Activated CD4-positive, alpha-beta T cell treated with anti-CD3 and anti-CD28 coated beads, Interleukin-2, amount 10 ng/mL, durations not matched to agents 24 days and 14 days (primary cell): ENCODE measurements around the gene RPLP2. TPM values are rescaled to one million over a fixed set of nuclear protein-coding genes. Genes with fewer than 3 reads are reported as not detected.

Experiments used
- DNase-seq: peaks from one replicate; pipeline ENCODE4 v3.0.0; 2022
- H3K27ac Mint-ChIP-seq: one replicate; pipeline ENCODE4 v1.8.0; 2022; ENCODE audit warnings: mild to moderate bottlenecking, mixed read lengths
- H3K27me3 Mint-ChIP-seq: one replicate; pipeline ENCODE4 v1.8.0; 2022; ENCODE audit warnings: mixed read lengths
- H3K36me3 Mint-ChIP-seq: one replicate; pipeline ENCODE4 v1.8.0; 2022; ENCODE audit warnings: low read depth, mild to moderate bottlenecking, mixed read lengths
- H3K4me1 Mint-ChIP-seq: one replicate; pipeline ENCODE4 v1.8.0; 2021; ENCODE audit warnings: mixed read lengths
- H3K4me3 Mint-ChIP-seq: one replicate; pipeline ENCODE4 v1.8.0; 2022; ENCODE audit warnings: mild to moderate bottlenecking, moderate library complexity, mixed read lengths
- H3K9me3 Mint-ChIP-seq: one replicate; pipeline ENCODE4 v1.8.0; 2021; ENCODE audit warnings: mixed read lengths
- intact Hi-C: fragments of 100-400 bp; cut with micrococcal nuclease; formaldehyde crosslinking; loops from one replicate; pipeline ENCODE4 v1.15.1; 2023
- total RNA-seq: library from RNA; stranded (reverse); gene quantifications from 2 replicates; pipeline ENCODE4 v1.2.3, GENCODE V29; 2022

Gene RPLP2
- total RNA-seq, 1 donor from 2014 or later, result 2,367 TPM

- Mint-ChIP-seq H3K27me3 (peaks cover 20% of the 10 kb centered on the region), H3K27ac (no peak overlapping the region), H3K9me3 (no peaks in the 10 kb centered on the region), H3K4me1 (peaks cover 20% of the 10 kb centered on the region), H3K4me3 (no peak overlapping the region), H3K36me3 (peaks cover 12% of the 10 kb centered on the region)
- no peak for DNase-seq
- intact Hi-C loops, result no loop called here
These were observed 14.6 kb downstream of the RPLP2 start for GRCh38 chr11:824292-824880.

DNA sequence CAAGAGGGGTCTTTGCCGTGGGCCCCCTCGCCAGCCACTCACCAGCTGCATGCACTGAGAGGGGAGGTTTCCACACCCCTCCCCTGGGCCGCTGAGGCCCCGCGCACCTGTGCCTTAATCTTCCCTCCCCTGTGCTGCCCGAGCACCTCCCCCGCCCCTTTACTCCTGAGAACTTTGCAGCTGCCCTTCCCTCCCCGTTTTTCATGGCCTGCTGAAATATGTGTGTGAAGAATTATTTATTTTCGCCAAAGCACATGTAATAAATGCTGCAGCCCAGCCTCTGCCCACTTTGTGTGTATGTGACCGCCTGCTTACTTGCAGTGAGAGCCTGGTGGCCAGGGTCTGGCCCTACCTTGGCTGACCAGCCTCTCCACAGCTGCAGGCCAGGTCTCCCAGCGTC, 15.2 kb downstream of the RPLP2 start:
- H3K36me3 Mint-ChIP-seq, result peaks cover 12% of the 10 kb centered on the region
- H3K27me3 Mint-ChIP-seq, result peaks cover 25% of the 10 kb centered on the region
- DNase-seq, result no peak
- no peak overlapping the region for H3K27ac Mint-ChIP-seq
- intact Hi-C loops, result no loop called here
- no peak overlapping the region for H3K4me3 Mint-ChIP-seq
- H3K4me1 Mint-ChIP-seq, result peaks cover 22% of the 10 kb centered on the region
- H3K9me3 Mint-ChIP-seq, result no peaks in the 10 kb centered on the region

GRCh38 chr11:825366-826226, 15.8 kb downstream of the RPLP2 start:
- Mint-ChIP-seq H3K4me1 (peaks cover 22% of the 10 kb centered on the region), H3K9me3 (no peaks in the 10 kb centered on the region), H3K27me3 (peaks cover 29% of the 10 kb centered on the region), H3K36me3 (peaks cover 12% of the 10 kb centered on the region), H3K4me3 (no peak overlapping the region), H3K27ac (no peak overlapping the region)
- DNase-seq, result no peak
- intact Hi-C loops, result loop anchor here (2.0 kb wide), 1 partner anchor 15 kb away; no protein-coding TSS in a partner anchor

DNA sequence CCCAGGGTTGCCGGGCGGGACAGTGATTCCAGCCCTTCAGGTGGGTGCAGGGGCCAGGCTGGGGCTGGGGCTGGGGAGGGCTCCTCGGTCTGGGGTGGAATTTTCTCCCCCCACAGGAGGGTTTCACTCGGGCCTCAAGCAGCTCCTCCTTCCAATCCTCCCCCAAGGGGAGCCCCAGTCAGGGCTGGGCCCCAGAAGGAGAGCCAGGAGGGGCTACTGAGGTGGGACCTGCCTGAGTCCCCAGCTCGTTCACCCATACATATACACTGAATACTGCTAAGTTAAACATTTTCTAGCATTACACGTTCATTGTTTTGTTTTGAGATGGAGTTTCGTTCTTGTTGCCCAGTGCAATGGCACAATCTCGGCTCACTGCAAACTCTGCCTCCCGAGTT, 16.5 kb downstream of the RPLP2 start:
- intact Hi-C loops, result loop anchor here (2.0 kb wide), 1 partner anchor 15 kb away; no protein-coding TSS in a partner anchor
- Mint-ChIP-seq H3K9me3 (no peaks in the 10 kb centered on the region), H3K4me1 (peaks cover 18% of the 10 kb centered on the region), H3K36me3 (peaks cover 12% of the 10 kb centered on the region), H3K27me3 (peaks cover 32% of the 10 kb centered on the region), H3K27ac (peak overlapping the region; percentile 56), H3K4me3 (peak overlapping the region; percentile 81)
- no peak for DNase-seq

DNA sequence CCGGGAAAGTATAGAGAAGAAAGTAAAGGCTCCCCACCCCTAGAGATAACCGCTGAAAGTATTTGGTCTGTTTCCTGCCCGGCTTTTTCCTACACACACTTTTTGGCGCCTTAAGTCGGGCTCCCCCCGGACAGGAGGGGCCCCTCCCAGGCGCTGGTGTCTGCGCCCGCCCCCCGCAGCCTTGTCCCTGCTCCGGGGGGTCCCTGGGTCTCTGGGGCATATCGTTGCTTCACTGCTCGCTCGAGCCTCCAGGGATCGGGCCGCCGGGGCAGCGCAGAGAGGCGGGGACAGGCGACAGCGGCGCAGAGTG, 17.0 kb downstream of the RPLP2 start:
- Mint-ChIP-seq H3K4me1 (peaks cover 20% of the 10 kb centered on the region), H3K27me3 (peaks cover 37% of the 10 kb centered on the region), H3K4me3 (peak overlapping the region; percentile 81), H3K27ac (peak overlapping the region; percentile 56), H3K36me3 (peaks cover 12% of the 10 kb centered on the region), H3K9me3 (no peaks in the 10 kb centered on the region)
- DNase-seq, result no peak
- intact Hi-C loops, result loop anchor here (2.0 kb wide), 1 partner anchor 16 kb away; no protein-coding TSS in a partner anchor

DNA sequence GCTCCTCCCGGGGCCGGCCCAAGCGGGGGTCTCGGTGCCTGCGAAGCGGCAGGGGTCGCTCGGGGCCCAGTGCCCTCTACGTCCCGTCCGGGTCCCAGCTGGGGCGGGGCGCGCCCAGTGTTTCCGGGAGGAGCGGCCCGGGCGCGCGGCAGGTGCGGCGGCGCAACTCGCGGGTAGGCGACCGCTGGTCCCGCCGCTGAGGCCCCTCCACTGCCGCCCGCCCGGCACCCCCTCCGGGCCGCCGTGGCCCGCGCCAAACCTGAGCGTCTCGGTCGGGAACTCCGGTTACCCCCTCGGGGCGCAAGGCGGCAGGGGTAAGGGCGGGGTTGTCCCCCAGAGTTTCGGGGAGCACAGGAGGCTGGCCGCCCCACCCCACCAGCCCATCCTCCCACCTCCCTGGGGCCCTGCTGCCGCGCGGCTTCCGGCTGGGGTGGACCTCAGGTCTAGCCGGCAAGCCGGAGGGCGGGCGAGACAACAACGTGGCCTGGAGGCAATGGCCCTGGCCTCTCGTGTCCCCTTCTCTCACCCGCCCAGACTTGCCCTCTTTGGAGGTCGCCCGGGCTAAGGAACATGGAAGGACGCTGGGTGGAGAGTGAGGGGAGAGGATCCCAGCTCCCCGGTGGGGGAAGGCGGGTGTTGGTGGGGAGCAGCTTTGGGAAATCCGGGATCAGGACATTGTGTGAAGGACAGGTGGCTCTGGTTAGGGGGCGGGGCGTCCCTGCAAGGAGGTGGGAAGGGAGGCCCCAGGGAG, 17.6 kb downstream of the RPLP2 start:
- Mint-ChIP-seq H3K9me3 (no peaks in the 10 kb centered on the region), H3K27me3 (peaks cover 42% of the 10 kb centered on the region), H3K36me3 (peaks cover 11% of the 10 kb centered on the region), H3K4me1 (peaks cover 24% of the 10 kb centered on the region), H3K4me3 (peak overlapping the region; percentile 81), H3K27ac (peak overlapping the region; percentile 11)
- DNase-seq, result peak; percentile 84
- intact Hi-C loops, result loop anchor here (2.0 kb wide), 1 partner anchor 17 kb away; no protein-coding TSS in a partner anchor

- Mint-ChIP-seq H3K27ac (peak within 1 kb of the TSS; percentile 56), H3K4me3 (peak within 1 kb of the TSS; percentile 81), H3K36me3 (peaks cover 9% of the 10 kb centered on the region), H3K9me3 (no peaks in the 10 kb centered on the region), H3K27me3 (peaks cover 42% of the 10 kb centered on the region), H3K4me1 (peaks cover 24% of the 10 kb centered on the region)
- no peak for DNase-seq
- intact Hi-C loops, result loop anchor here (2.0 kb wide), 1 partner anchor 17 kb away; no protein-coding TSS in a partner anchor
These were observed 18.1 kb downstream of the RPLP2 start, which contains the start of gene CRACR2B for GRCh38 chr11:827897-828192. TSS of gene CRACR2B (plus strand) at chr11:827919. CDS start at chr11:828608, 689 bp downstream.

DNA sequence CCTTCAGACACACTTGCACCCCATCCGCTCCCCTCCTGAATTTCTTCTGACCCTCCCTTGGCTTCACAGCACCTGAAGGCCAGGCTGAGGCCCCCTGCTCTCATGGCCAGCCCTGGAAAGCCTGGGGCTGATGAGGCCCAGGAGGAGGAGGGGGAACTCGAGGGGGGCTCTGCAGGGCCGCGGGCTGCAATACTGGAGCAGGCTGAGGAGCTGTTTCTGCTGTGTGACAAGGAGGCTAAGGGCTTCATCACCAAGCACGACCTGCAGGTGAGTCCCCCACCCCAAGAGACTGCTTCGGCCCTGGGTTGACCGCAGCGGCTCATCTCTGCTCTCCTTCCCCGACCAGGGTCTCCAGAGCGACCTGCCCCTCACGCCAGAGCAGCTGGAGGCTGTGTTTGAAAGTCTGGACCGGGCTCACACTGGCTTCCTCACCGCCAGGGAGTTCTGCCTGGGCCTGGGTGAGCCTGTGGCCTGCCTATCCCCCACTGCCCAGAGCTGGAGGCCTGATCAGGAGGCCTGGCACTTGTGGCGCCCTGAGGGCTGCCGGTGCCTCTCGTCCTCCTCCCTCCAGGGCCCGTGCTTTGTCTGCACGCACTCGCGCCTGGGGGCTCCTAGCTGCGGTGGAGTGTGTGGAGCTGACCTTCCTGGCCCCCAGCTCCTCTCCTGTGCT, 18.9 kb downstream of the RPLP2 start:
- H3K4me3 Mint-ChIP-seq, result peak overlapping the region; percentile 79
- DNase-seq, result no peak
- intact Hi-C loops, result no loop called here
- peaks cover 9% of the 10 kb centered on the region for H3K36me3 Mint-ChIP-seq
- H3K27ac Mint-ChIP-seq, result no peak overlapping the region
- H3K9me3 Mint-ChIP-seq, result no peaks in the 10 kb centered on the region
- peaks cover 42% of the 10 kb centered on the region for H3K27me3 Mint-ChIP-seq
- peaks cover 24% of the 10 kb centered on the region for H3K4me1 Mint-ChIP-seq

DNA sequence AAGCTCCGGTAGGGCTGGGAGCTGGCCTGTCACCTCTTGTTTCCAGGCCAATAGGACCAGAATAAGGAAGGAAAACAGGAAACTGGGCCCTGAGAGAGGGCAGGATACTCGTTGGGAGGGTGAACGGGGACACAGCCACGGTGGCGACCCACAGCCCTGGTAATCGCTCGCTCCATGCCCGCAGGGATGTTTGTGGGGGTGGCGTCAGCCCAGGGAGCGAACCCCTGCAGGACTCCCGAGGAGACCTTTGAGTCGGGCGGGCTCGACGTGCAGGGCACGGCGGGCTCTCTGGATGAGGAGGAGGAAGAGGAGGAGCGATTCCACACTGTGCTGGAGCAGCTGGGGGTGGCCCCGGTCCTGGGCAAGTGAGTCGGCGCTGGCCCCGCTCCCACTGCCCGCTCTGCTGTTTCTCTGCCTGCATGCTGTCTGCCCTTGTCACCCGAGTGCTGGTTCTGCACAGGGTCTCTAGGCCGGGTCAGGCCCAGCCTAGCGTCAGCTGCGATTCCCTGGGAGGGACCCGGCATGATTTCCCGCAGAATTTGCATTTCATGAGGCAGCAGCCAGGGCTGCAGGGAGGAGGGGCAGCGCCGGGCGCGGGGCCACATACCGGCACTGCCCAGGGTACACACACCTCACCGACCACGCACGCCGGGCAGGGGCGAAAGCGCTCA, 19.5 kb downstream of the RPLP2 start:
- peaks cover 44% of the 10 kb centered on the region for H3K27me3 Mint-ChIP-seq
- H3K27ac Mint-ChIP-seq, result no peak overlapping the region
- intact Hi-C loops, result no loop called here
- peaks cover 31% of the 10 kb centered on the region for H3K4me1 Mint-ChIP-seq
- H3K36me3 Mint-ChIP-seq, result peaks cover 8% of the 10 kb centered on the region
- DNase-seq, result no peak
- no peaks in the 10 kb centered on the region for H3K9me3 Mint-ChIP-seq
- H3K4me3 Mint-ChIP-seq, result peak overlapping the region; percentile 51

GRCh38 chr11:829847-830294, 20.1 kb downstream of the RPLP2 start:
- no peaks in the 10 kb centered on the region for H3K9me3 Mint-ChIP-seq
- peaks cover 5% of the 10 kb centered on the region for H3K36me3 Mint-ChIP-seq
- peak; percentile 70 for DNase-seq
- peaks cover 32% of the 10 kb centered on the region for H3K4me1 Mint-ChIP-seq
- intact Hi-C loops, result no loop called here
- H3K27ac Mint-ChIP-seq, result no peak overlapping the region
- peaks cover 44% of the 10 kb centered on the region for H3K27me3 Mint-ChIP-seq
- H3K4me3 Mint-ChIP-seq, result peak overlapping the region; percentile 55

- peaks cover 44% of the 10 kb centered on the region for H3K27me3 Mint-ChIP-seq
- intact Hi-C loops, result no loop called here
- H3K27ac Mint-ChIP-seq, result no peak overlapping the region
- peak; percentile 87 for DNase-seq
- H3K4me3 Mint-ChIP-seq, result peak overlapping the region; percentile 55
- no peaks in the 10 kb centered on the region for H3K9me3 Mint-ChIP-seq
- no peaks in the 10 kb centered on the region for H3K36me3 Mint-ChIP-seq
- peaks cover 32% of the 10 kb centered on the region for H3K4me1 Mint-ChIP-seq
These were observed 20.7 kb downstream of the RPLP2 start for GRCh38 chr11:830295-831117.

- DNase-seq, result no peak
- H3K4me1 Mint-ChIP-seq, result peaks cover 32% of the 10 kb centered on the region
- H3K27me3 Mint-ChIP-seq, result peaks cover 44% of the 10 kb centered on the region
- H3K9me3 Mint-ChIP-seq, result no peaks in the 10 kb centered on the region
- intact Hi-C loops, result no loop called here
- H3K4me3 Mint-ChIP-seq, result peak overlapping the region; percentile 53
- no peaks in the 10 kb centered on the region for H3K36me3 Mint-ChIP-seq
- H3K27ac Mint-ChIP-seq, result peak overlapping the region; percentile 52
These were observed 21.5 kb downstream of the RPLP2 start for GRCh38 chr11:831118-831864.
